ENCODE measurements around the gene KDM7A.

DNA sequence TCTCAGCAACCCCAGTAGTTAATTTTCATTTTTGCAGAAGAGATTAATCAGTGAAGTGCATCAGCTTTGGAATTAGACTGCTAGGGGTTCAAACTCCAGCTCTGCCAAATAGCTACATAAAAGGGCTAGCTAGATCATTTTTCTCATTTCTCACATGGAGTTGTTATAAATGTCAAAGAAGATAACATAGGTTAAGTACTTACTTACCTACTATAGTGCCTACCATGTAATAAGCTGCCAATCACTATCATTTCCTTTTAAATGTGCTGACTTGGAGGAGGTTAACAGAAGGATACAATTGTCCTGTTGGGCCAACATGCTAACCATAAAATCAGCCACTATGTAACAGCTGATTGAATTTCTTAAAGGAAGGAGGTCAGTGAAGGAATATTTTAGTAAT lies 40.7 kb downstream of the KDM7A start:
- TF ChIP-seq CTCF (IDR thresholded peaks at IDR 0.05) (no peak), POLR2A (IDR thresholded peaks at IDR 0.05) (no peak), EP300 (IDR thresholded peaks at IDR 0.05) (no peak), POLR2AphosphoS5 (IDR thresholded peaks at IDR 0.05) (no peak)

Measured in upper lobe of left lung (tissue), 4 donors.